Activated CD8-positive, alpha-beta memory T cell treated with anti-CD3 and anti-CD28 coated beads, Interleukin-2, amount 50 U/mL, for 48 hours (primary cell): ENCODE measurements around the gene FAM217B.
"Not testable (repeated sequence)": the region's sequence is repeated elsewhere in the genome, so short reads cannot be mapped to it uniquely, and the experiment has no call there.

Experiments used
- DNase-seq: peaks from one replicate; pipeline ENCODE4 v3.0.0-alpha.2; 2020

The FAM217B gene

DNA sequence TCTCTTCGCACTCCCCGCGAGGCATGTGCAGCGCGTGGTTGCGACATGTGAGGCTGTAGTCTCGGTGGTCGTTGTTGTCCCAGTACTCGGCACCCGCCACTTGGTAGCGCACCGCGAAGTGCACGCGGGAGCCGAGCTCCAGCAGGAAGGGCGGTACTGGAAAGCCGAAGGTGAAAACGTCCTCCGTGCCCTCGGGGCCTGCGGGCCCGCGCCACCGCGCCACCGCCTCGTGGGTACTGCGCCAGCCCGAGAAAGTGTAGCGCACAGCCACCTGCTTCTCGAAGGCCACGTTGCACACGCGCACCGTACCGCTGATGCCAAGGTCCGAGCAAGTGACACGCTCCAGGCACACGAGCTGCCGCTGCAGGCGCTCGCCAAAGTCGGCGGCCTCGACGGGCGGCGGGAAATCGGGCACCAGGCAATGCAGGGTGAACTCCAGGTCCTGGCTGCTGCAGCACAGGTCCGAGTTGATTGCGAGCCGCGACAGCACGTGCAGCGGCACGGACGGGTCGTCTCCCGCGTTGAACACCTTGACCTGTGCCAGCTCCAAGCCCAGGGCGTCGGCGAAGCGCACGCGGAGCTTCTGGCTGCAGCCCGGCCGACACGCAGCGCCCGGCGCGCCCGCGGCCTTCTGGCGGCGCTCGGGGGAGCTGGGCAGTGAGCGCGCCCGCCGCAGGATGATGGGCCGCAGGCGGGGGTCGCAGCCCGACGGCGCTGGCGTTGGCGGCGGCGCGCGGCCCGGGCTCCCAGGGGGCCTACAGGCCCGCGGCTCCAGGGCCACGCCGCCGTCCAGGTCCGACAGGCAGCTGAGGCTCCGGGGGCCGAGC lies 924 bp upstream of the FAM217B start:
- DNase-seq, result no peak

DNA sequence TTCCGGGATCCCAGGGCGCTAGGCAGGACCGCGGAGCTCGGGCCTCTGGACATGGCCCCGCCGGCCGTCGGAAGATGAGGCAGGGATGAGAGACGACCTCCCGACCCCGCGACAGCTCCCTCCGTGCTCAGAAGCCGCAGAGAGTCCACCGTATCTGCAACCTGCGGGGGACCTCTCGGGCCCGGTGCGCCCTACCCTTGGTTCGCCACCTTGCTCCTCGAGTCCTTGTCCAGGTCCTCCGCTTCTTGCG lies 385 bp upstream of the FAM217B start:
- no peak for DNase-seq

DNA sequence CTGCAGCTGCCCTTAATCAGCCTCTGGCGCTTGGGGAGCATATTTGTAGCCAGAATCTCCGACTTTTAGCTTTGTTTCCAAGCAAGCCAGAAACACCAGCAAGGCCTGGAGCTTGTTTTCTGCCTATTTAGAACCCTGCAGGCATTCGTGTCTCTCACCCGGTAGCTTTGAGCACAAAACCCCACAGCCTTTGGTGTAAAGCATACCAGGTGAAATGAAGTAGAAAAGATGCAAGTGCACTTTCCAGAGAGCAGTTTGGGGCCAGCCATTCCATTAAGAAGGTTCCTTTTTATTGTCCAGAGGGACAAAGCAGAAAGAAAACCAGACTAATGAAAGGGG lies 736 bp downstream of the FAM217B start:
- no peak for DNase-seq

DNA sequence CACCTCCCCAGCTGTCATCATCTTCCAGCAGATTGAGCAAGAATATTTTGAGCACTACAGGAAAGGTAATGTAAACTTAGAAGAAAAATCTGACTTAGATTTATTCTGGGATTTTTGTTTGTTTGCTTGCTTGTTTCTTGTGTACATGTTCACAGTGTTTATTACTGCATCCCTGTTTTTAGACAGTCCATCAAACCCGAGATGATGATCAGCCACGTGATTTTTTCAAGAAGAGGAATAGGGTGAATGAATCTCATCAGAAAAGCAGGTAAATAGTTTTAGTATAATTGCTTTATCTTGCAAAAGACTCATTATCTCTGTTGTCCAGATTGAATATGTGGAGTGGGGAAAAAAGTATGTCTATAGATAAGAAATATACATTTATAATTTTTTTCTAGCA lies 2.1 kb downstream of the FAM217B start:
- no peak for DNase-seq

DNA sequence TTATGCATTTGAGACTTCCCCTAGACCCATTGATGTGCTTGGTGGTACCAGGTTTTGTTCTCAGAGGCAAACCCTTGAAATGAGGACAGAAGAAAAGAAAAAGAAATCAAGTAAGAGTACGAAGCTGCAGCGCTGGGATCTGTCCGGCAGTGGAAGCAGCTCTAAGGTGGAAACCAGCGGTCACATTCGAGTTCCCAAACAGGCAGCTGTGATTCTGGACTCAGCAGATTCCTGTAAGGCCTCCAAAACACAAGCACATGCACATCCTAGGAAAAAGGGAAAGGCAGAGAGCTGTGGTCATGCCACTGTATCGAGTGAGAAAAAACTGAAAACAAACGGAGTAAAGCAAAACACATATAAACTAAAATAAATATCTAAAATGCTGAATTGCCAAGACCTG lies 4.5 kb downstream of the FAM217B start:
- no peak for DNase-seq

DNA sequence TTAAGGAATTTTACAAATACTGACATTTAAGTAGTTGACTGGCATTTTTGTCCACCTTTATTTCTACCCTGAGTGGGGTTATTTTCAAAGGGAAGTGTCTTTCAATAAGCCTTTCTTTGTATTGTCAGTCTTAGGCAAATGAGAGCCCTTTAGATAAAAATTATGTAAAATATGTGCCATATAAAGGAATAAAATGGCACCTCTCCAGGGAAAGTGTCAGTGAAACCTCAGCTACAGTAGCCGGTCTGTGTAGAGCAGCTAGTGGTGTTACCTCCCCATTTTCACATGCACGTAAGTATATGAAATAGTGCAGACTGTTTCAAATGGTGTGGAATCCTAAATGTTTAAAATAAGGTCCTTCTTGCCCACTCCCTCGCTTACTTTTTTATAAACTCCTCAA lies 5.0 kb downstream of the FAM217B start:
- DNase-seq, result no peak

DNA sequence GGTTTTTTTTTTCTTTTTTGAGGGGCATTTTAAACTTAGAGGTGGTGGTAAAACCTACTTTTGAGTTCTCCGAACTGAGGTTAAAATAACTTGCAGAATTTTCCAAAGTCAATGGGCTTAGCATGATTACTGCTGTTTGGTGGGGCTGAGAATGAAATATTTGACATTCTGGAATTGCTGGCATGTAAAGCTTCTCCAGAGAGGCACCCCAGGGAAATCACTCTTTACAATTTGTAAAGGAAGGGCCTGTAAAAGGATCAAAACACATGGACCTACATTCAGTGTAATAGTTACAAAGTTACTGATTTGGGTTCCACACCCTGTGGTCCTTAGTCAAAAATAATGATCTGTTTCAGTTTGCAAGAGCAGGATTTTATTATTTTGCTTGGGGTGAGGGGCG lies 5.5 kb downstream of the FAM217B start:
- no peak for DNase-seq

DNA sequence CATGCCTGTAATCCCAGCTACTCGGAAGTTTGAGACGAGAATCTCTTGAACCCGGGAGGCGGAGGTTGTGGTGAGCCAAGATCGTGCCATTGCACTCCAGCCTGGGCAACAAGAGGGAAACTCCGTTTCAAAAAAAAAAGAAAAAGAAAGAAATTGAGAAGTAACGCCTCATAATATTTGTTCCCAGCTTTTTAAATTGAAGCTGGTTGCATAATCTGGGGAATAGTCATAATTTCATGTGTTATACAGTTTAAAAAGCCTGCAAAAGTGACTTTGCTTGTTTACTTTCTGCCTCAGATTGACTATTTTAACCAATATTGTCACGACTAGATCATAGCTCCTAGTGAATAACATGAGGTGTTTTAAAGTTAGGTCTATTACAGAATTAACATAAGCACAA lies 7.2 kb downstream of the FAM217B start:
- DNase-seq, result no peak

DNA sequence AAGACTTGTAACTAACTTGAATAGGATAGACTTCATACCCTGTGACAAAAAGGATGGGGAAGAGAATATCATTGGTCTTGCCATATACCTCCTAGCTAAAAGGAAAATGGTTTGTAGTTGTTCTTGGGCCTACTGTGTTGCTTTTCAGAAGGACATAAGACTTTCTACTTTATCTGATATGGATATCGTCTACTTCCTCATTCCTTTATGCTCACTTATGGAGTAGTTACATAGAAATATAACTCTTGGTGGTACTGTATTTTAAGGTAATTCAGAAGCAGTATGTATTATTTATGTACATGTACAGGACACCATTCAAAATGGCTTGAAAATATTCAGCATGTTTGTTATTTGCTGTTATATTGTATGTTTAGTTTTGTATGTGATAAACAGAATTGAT lies 8.0 kb downstream of the FAM217B start:
- no peak for DNase-seq

DNA sequence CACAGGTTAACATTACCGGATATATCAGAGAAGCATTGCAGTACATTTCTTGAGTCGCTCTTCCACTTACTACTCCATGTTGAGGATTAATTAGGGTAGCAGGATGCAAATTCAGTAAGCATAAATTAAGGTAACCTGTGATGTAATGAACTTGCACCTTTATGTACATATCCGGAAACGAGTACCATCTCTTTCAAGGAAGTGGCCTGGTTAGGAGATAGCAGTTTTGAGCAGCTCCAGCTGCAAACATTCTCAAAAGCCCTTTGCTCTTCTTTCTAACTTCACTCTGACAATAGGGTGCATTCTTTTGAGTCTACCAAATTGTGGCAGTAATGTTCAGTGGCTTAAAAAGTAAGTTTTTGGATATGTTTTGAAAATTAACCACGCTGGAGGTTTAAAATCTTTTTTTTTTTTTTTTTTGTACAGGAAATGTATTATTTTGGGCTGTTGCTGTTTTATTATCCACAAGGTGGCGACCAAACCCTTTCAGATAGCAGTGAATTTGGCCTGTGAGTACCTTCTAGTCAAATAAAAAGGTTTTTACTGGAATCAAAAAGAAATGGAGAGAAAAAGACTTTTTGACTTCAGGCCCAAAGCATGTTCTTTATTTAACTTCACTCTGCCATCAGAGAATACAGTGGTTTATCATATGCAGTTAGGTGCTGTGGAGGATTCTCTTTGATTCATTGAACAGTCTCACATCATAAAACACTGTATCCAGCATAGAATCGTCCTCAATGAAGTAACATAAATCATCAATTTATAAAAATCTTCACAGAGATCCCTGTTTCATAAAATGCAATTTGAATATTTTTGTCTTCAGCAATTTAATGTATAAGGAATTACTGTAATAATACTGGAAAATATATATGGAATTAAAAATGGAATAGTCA lies 8.9 kb downstream of the FAM217B start:
- no peak for DNase-seq

DNA sequence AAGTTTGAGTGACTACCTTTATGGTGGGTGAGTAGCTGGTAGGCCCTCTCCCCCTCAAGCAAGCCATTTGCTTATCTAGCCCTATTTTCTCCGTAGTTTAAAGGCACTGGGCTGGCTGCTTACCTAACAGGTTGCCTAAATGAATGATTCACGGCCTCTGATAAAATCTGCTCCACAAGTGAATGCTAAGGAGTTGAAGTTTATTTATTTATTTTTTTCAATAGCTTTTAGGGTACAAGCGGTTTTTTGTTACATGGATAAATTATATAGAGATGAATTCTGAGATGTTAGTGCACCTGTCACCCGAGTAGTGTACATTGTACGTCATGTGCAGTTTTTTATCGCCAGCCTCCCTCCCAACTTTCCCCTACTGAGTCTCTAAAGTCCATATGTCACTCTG lies 9.7 kb downstream of the FAM217B start:
- DNase-seq, result no peak

DNA sequence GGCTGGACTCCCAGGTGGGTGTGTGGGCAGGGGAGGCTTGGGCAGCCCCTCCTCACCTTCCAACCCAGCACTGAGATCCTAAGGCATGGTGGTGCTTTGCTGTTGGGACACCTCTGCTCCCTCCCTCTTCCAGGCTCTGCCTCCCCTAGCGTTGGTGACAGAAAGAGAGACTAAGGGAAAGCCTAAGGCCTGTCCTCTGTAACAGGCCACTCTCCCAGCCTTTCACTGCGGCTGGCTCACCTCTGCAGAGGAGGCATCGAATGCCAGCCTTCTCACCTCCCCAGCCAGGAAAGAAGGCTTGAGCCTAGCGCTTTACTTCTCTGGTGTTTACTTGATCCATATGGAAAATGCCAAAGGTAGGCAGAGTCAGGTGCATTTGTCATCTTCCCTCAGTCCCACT lies 14.5 kb downstream of the FAM217B start:
- DNase-seq, result no peak

DNA sequence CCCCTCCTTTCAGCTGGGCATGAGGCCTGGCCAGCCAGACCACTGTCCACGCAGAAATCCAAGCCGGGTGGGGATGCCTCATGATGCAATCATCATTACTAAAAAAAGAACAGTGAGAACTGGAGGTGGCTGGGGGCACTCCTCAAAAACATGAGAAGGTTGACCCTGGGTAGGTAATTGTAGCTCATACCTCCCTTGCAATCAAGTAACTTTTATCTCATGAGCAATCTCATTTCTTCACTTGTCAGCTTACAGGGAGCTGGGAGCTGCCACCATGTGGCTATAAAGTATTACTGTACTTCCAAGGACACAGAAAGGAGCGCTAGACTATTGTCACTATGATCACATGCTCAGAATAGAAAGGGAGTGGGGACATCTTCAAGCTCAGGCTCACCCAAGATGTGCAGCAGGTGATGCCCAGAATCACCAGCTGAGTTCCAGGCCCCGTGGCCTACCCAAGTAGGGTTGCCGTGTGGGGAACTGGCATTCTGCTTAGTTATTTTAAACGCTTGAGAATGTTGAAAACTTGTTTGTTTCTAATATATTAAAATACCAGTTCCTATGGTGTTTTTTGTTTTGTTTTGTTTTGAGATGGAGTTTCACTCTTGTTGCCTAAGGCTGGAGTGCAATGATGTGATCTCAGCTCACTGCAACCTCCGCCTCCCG lies 15.1 kb downstream of the FAM217B start:
- no peak for DNase-seq

DNA sequence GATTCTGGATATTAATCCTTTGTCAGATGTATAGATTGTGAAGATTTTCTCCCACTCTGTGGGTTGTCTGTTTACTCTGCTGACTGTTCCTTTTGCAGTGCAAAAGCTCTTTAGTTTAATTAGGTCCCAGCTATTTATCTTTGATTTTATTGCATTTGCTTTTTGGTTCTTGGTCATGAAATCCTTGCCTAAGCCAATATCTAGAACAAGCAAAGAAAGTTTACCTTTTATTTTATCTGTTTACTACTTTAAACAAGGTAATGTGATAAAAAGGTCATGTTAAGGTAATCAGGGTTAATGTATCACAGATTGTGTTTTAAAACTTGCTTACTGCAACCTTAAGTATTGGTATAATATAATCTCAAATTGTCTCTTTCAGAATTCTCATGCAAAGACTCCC lies 17.4 kb downstream of the FAM217B start:
- DNase-seq, result not testable (repeated sequence)

DNA sequence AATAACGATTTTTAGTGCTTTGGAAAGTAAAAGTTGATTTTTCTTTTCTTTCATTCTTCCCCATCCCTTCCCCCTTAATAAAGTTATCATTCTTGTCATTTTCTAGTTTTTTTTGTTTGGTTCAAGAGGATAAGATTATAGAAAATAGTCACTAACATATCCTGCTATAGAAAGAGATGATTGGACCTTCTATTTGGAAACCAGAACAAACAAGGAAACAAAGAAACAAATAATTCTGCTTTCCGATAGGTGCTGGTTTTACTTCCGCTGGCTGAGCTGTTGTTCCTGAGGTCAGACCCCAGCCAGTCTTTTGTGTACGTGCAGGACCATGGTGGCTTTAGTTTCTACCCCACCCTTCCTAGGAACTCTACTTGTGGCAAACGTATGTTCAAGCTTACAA lies 17.9 kb downstream of the FAM217B start, which contains the start of gene CDH26:
Gene CDH26, plus strand, starts transcription at position 301 of the 400 bp plus-strand sequence. CDS start 304 bp downstream, outside the sequence.
- DNase-seq, result no peak

DNA sequence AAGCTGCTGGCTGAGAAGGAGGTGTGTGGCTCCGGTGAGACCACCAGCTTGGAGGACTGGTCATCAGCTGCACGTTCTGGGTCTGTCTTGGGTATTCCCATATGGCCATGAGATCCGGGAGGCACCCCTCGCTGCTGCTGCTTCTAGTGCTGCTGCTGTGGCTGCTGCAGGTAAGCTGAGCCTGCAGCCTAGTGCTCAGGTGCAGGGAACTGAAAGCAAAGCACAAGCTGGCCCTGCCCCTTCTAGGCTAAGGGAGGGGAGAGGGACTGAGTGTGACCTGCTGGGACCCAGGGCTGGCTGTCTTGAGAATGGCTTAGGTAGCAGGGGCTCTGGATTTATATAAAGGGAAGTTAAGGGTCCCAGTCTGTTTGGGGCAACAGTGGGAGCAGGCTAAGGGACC lies 18.4 kb downstream of the FAM217B start:
- no peak for DNase-seq

DNA sequence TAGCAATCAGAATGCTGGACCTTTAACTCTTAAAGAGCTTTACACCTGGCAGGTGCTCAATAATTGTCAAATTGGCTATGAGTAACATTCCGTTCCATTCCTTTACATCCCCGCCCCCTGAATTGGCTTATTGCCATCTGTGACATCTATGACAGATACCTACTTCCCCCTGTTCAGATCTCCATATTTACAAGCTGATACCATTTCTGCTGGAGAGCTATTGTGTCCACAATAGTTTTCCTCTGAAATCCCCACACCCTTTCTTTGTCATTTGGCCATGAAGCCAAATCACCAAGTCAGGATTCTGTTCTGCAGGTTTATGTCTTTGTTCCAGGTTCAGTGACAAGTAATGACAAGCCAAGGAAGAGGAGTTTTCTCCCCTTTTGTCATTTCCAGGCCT lies 21.2 kb downstream of the FAM217B start:
- no peak for DNase-seq

DNA sequence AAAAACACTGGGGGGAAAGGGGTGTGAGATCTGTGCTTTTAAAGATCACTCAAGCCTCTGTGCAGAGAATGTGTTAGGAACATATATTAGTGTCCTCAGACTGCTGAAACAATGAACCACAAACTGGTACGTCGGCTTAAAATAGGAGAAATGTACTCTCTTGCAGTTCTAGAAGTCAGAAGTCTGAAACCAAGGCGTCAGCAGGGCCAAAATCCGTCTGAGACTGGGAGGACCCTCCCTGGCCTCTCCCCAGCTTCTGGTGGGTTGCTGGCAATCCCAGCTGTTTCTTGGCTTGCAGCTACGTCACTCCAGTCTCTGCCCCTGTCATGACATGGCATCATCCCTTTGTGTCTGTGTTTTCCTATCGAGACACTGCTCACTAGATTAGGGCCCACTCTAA lies 22.0 kb downstream of the FAM217B start:
- DNase-seq, result no peak

DNA sequence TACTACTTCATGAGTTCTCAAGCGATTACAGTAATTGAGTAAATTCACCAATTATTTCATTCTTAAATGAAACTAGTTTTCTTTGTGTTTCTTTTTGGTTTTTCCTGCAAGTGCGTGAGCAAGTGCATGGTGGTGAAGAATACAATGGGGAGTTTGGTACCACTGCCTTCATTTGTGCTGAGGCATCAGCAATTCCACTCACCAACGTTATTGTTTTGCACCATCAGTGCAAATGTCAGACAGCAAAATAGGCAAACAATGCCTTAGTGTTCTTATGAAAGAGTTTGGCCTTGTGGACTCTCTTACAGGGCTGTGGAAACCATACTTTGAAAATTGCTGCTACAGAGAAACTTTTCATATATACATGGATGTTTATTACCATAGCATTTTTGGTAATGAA lies 26.2 kb downstream of the FAM217B start:
- no peak for DNase-seq

DNA sequence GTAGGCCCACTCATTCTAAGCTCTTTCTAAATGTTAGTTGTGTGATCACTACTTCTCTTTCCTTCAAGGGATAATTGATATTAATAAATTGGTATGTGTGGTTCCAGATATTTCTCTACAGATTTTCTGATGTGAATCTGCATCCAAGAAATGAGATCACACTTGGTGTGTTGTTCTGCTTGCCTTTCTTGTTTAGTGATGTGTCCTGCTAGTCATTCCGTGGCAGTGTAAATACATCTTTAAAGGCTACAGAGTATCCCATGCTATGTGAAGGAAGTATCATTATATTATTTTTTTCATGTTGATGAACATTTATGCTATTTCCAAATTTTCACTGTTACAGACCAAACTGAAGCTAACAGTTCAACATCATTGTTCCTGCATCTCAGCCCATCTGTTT lies 31.2 kb downstream of the FAM217B start:
- no peak for DNase-seq

DNA sequence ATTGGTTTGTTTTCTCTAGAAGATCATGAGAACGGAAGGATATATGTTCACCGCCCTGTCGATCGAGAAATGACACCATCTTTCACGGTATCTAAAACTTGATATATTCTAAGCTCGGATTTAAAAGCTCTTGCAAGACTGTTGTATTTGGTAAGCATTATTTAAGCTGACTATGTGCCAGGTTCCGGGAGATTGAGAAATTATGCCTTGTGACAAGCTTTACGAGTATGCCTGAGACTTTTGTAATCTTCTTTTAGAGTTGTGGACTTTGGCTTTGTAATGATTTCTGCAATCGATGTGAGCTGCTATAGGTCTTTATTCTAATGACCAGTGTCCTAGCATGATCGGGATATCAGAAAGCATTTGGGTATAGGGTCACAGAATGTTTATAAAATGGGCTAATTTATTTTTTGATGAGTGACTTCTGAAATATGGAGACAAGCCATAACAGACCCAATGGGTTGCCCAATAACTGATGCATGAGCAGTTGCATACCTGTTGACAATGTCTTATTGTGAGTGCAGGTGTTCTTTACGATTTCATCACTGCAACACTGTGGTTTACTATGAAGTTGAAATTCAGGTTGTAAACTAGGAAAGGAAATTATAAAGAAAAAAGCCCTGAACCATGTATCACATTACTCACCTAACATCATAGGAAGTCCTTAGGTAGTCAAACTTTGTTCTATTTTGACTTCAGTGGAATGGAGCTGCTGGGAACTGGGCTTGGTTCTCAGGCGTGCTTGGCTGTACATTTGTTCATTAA lies 32.0 kb downstream of the FAM217B start:
- no peak for DNase-seq

DNA sequence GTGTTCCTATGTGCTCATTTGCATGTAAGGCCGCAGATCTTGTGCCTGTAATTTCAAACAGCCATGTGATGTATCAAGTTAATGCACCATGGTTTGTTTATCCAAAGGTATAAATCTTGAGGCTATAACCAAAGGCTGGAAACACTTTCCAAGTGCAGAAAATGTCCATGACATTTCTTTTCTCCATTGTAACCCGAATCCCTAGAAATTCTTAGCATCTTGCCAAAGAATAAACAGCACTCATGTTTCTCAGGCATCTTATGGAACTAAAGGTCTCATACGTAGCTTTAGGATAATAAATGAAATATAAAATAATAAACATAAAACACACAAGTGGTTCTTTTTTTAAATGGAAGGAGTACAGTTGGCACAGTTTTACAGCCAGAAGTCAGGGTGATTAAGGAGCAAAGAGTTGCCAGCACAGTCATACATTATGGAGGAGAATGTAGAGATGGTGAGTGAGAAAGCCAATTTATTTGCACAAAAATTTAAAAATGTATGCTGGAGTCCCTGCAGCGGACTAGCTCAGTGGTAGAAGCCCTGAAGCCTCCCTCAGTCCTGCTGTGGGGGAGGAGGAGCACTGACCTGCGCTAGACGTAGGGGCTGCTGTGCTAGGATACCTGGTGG lies 36.1 kb downstream of the FAM217B start:
- no peak for DNase-seq

DNA sequence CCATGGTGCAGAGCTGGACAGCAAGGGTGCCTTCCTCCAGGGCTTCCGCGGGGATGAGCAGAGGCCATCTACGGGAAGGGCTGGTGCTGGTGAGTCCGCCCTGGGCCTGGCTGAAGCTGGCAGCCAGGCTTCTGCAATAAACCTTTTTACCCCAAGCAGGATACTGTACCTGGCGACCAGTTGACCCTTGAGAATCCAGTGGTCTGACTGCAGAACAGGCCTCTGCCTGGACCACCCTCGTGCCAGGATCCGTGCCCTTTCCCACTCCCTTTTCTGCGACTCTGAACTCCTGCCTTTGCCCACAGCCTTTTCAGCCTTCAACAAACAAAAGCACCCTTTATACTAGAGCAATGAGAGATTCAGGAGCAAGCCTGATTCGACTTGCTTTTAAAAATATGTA lies 36.9 kb downstream of the FAM217B start:
- DNase-seq, result no peak
